HepG2 (cell line): Measurements from ENCODE around the gene POLD3. TPM values are rescaled to one million over a fixed set of nuclear protein-coding genes. Genes with fewer than 3 reads are reported as not detected.

Experiments
- ARNT ChIP-seq: fragments of 450-650 bp; IDR thresholded peaks from 2 replicates; pipeline ENCODE4 v1.6.1; 2017
- ATF6 ChIP-seq: sonication (generic); formaldehyde crosslinking; conservative IDR thresholded peaks from 2 replicates; pipeline ENCODE4 v1.4.0; 2020; ENCODE audit warnings: missing genetic modification reagents
- ISX ChIP-seq: sonication (generic); formaldehyde crosslinking; conservative IDR thresholded peaks from 2 replicates; pipeline ENCODE4 v1.5.0; 2020; ENCODE audit warnings: missing genetic modification reagents
- JDP2 ChIP-seq: sonication (generic); formaldehyde crosslinking; IDR thresholded peaks from 2 replicates; pipeline ENCODE4 v1.8.1; 2022; ENCODE audit warnings: missing genetic modification reagents, borderline replicate concordance
- LCORL ChIP-seq, 2 experiments: fragments of 450-650 bp in 1 of 2; sonication (generic) in 1 of 2; formaldehyde crosslinking in 1 of 2; IDR thresholded peaks; 2 replicates each; pipeline versions ENCODE4 v1.5.0 to v1.6.1; 2017 to 2020; ENCODE audit warnings: antibody characterized with exemption in 1 of 2, missing genetic modification reagents in 1 of 2
- TFDP1 ChIP-seq: IDR thresholded peaks from 2 replicates; pipeline ENCODE4 v1.6.1; 2016; ENCODE audit warnings: missing compliant biosample characterization, missing genetic modification reagents, borderline replicate concordance
- ZNF253 ChIP-seq: sonication (generic); formaldehyde crosslinking; IDR thresholded peaks from 2 replicates; pipeline ENCODE4 v1.8.0; 2022; ENCODE audit warnings: mild to moderate bottlenecking, missing genetic modification reagents, borderline replicate concordance
- ZNF512B ChIP-seq: sonication (generic); formaldehyde crosslinking; IDR thresholded peaks from 2 replicates; pipeline ENCODE4 v1.5.1; 2020; ENCODE audit warnings: missing genetic modification reagents, mild to moderate bottlenecking, borderline replicate concordance
- polyA plus RNA-seq, 8 experiments: library from polyadenylated mRNA; depleted of rRNA in 3 of 8; stranded (reverse) in 7 of 8; unstranded in 1 of 8; fragments of >200 nt; fragmentation: Illumina TruSeq in 4 of 8; extraction: Trizol in 4 of 8; gene quantifications; 2 replicates each; pipeline versions ENCODE4 v1.2.1 to v1.2.3, GENCODE V29; 2011 to 2016; ENCODE audit warnings: low read depth in 4 of 8, missing spikeins in 1 of 8, mixed read lengths in 1 of 8; ENCODE audit not compliant: insufficient read depth in 1 of 8
- total RNA-seq, 5 experiments: library from RNA; depleted of rRNA; stranded (reverse); fragments of >200 nt; fragmentation: Illumina TruSeq; extraction: Trizol; gene quantifications; 2 replicates each; pipeline ENCODE4 v1.2.3, GENCODE V29; 2016; ENCODE audit warnings: low read depth in 1 of 5

Gene POLD3
- total and polyA plus RNA-seq, 2 of the 13 experiments (the other 11 are each of a cell fraction or from before 2014, with no cell fraction given), result 6.3 to 18.9 TPM

- TF ChIP-seq TFDP1 (CRISPR knock-in tag), result no peak
- TF ChIP-seq ZNF512B (CRISPR knock-in tag), result no peak
- no peak for TF ChIP-seq JDP2
- no peak for TF ChIP-seq ZNF253 (CRISPR knock-in tag)
- no peak for TF ChIP-seq ARNT
- no peak for TF ChIP-seq LCORL (IDR thresholded peaks at IDR 0.05)
- peak; percentile 51; the same call in 1 of the 2 replicates for TF ChIP-seq LCORL (CRISPR knock-in tag; IDR thresholded peaks at IDR 0.05)
- no peak for TF ChIP-seq ISX (CRISPR knock-in tag)
- no peak for TF ChIP-seq ATF6
- TF ChIP-seq, all 625 proteins: peak for 67
These were observed 33.1 kb upstream of the POLD3 start (continued) for GRCh38 chr11:74559110-74559933.
